ENCODE results near the gene USP26.

DNA sequence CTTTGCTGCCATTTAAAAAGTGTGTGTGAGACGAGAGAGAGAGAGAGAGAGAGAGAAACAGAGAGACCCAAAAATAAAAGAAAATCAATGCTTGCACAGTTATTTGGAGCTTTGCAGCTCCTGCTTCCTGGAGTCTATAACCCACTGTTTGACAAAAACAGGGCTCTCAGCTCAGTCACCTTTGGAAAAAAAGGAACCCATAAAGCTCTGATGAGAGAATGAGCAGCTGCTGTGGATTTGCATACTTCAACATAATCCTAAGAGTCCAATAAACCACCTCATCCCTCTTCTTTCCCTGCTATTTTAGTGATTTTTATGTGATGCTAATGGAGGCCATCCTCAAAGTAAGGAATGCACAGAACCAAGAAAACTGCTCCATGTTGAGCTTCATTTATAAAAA is 50.3 kb downstream of the USP26 start:
- TF ChIP-seq POLR2AphosphoS5 (IDR thresholded peaks at IDR 0.05; ENCODE audit: low read depth, low read length) (no peak), REST (IDR thresholded peaks at IDR 0.05; ENCODE audit: insufficient read depth in 1 of 2, low read depth in 2 of 2, low read length in 2 of 2) (no peak), SIN3A (IDR thresholded peaks at IDR 0.05; ENCODE audit: borderline replicate concordance, insufficient read depth, low read length) (no peak), TAF1 (IDR thresholded peaks at IDR 0.05; ENCODE audit: borderline replicate concordance, insufficient read depth, low read length) (no peak), FOXP2 (optimal IDR thresholded peaks at IDR 0.05; ENCODE audit: borderline replicate concordance, extremely low read depth, extremely low read length, insufficient read depth) (no peak)

Data from PFSK-1 (cell line).